ENCODE data around the gene POFUT1. TPM values are rescaled to one million over a fixed set of nuclear protein-coding genes. Genes with fewer than 3 reads are reported as not detected.

POFUT1 gene
- total and polyA plus RNA-seq, 2 donors, result 9.1 to 11.2 TPM

DNA sequence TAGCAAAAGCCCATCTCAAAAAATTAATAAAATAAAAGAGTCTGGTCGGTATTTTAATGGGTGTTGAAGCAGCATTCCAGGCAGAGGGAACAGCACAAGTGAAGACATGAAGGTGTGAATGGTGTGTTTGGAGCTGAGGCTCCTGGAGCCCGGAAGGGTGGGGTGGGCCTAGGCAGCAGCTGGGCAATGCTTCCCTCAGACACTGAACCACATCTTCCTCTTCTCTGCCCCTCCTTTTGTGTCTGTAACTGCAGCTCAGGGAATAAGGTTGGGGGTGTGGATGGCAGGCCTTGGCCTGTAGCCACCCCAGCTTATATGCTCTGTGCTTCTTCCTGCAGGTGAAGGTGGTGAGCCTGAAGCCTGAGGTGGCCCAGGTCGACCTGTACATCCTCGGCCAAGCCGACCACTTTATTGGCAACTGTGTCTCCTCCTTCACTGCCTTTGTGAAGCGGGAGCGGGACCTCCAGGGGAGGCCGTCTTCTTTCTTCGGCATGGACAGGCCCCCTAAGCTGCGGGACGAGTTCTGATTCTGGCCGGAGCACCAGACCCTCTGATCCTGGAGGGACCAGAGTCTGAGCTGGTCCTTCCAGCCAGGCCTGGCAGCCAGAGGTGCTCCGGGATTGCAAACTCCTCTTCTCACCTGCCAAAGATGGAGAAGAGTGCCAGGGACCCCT, 26.6 kb downstream of the POFUT1 start:
- Histone ChIP-seq H3K9me3 (ENCODE audit: control insufficient read depth in 2 of 2, insufficient read depth in 1 of 2, low read length in 1 of 2) (no peaks in the 10 kb centered on the region), H3K27me3 (ENCODE audit: control insufficient read depth in 2 of 2, insufficient read depth in 1 of 2, low read length in 1 of 2) (no peaks in the 10 kb centered on the region), H3K4me1 (ENCODE audit: control insufficient read depth in 2 of 2, insufficient read depth in 2 of 2, low read length in 2 of 2) (peaks cover 0 to 4% of the 10 kb centered on the region in 2 donors), H3K4me3 (ENCODE audit: low read length in 2 of 2) (no peak overlapping the region), H3K27ac (ENCODE audit: low read depth in 1 of 2, low read length in 1 of 2) (no peak overlapping the region), H3K36me3 (ENCODE audit: control insufficient read depth in 2 of 2, insufficient read depth in 2 of 2, low read length in 1 of 2) (peaks cover 50 to 51% of the 10 kb centered on the region in 2 donors)
- WGBS, result 96% methylated on average over 13 of the region's 13 CpGs
- DNase-seq (ENCODE audit: low read depth in 6 of 9, low spot score in 9 of 9), result no peak

- DNase-seq (ENCODE audit: low read depth in 6 of 9, low spot score in 9 of 9), result no peak
- Histone ChIP-seq H3K27me3 (ENCODE audit: control insufficient read depth in 2 of 2, insufficient read depth in 1 of 2, low read length in 1 of 2) (no peaks in the 10 kb centered on the region), H3K27ac (ENCODE audit: low read depth in 1 of 2, low read length in 1 of 2) (peak overlapping the region in 1 of 2 donors; percentile 3), H3K4me1 (ENCODE audit: control insufficient read depth in 2 of 2, insufficient read depth in 2 of 2, low read length in 2 of 2) (peaks cover 0 to 4% of the 10 kb centered on the region in 2 donors), H3K9me3 (ENCODE audit: control insufficient read depth in 2 of 2, insufficient read depth in 1 of 2, low read length in 1 of 2) (no peaks in the 10 kb centered on the region), H3K4me3 (ENCODE audit: low read length in 2 of 2) (no peak overlapping the region), H3K36me3 (ENCODE audit: control insufficient read depth in 2 of 2, insufficient read depth in 2 of 2, low read length in 1 of 2) (peaks cover 50 to 51% of the 10 kb centered on the region in 2 donors)
- WGBS, result 97% methylated on average over 6 of the region's 6 CpGs
Measured at GRCh38 chr20:32235331-32236047, 27.8 kb downstream of the POFUT1 start.

DNA sequence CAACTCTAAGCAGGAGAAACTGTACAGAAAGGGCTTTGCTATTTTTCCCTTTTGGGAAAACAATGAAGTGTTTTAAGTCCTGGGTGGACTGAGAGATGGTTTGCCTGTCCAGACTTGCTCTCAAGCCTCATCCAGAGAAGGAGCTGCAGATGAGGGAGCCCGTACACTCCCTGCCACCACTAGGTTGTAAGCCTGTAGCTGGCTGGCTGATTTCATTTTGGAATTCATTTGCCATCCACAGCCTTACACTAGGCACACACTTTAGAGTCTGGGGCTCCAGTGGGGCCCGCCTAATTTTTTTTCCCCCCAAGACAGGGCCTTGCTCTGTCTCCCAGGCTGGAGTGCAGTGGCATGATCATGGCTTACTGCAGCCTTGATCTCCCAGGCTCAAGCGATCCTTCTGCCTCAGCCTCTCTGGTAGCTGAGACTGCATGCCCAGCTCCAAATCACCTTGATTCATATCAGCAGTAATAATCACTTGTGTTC, 28.4 kb downstream of the POFUT1 start:
- H3K4me3 ChIP-seq (ENCODE audit: low read length in 2 of 2), result no peak overlapping the region
- H3K9me3 ChIP-seq (ENCODE audit: control insufficient read depth in 2 of 2, insufficient read depth in 1 of 2, low read length in 1 of 2), result no peaks in the 10 kb centered on the region
- no peak for DNase-seq (ENCODE audit: low read depth in 6 of 9, low spot score in 9 of 9)
- peaks cover 45 to 47% of the 10 kb centered on the region in 2 donors for H3K36me3 ChIP-seq (ENCODE audit: control insufficient read depth in 2 of 2, insufficient read depth in 2 of 2, low read length in 1 of 2)
- H3K27me3 ChIP-seq (ENCODE audit: control insufficient read depth in 2 of 2, insufficient read depth in 1 of 2, low read length in 1 of 2), result no peaks in the 10 kb centered on the region
- H3K27ac ChIP-seq (ENCODE audit: low read depth in 1 of 2, low read length in 1 of 2), result no peak overlapping the region
- H3K4me1 ChIP-seq (ENCODE audit: control insufficient read depth in 2 of 2, insufficient read depth in 2 of 2, low read length in 2 of 2), result peaks cover 0 to 4% of the 10 kb centered on the region in 2 donors
- WGBS, result 98% methylated on average over 3 of the region's 3 CpGs

DNA sequence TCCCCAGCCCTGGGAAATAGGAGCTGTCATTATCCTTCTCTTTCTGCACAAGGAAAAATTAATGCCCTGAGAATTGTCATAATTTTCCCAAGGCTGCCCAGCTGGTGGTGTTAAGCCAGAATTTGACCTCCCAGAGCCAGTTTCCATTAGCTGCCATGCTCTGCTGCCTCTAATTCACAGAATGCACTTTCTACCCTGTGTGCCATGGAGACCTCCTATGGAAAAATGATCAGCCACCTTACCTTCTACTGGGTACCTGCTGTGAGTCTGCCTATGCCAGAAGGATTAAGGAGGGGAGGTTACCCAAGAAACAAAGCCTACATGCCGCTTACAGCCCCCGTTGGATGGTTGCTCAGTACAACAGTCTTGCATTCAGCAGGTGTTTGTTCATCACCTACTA, 29.1 kb downstream of the POFUT1 start:
- WGBS, result 96% methylated on average over 2 of the region's 2 CpGs
- DNase-seq (ENCODE audit: low read depth in 6 of 9, low spot score in 9 of 9), result no peak
- no peak overlapping the region for H3K27ac ChIP-seq (ENCODE audit: low read depth in 1 of 2, low read length in 1 of 2)
- no peak overlapping the region for H3K4me3 ChIP-seq (ENCODE audit: low read length in 2 of 2)
- H3K9me3 ChIP-seq (ENCODE audit: control insufficient read depth in 2 of 2, insufficient read depth in 1 of 2, low read length in 1 of 2), result no peaks in the 10 kb centered on the region
- H3K27me3 ChIP-seq (ENCODE audit: control insufficient read depth in 2 of 2, insufficient read depth in 1 of 2, low read length in 1 of 2), result no peaks in the 10 kb centered on the region
- peaks cover 41 to 45% of the 10 kb centered on the region in 2 donors for H3K36me3 ChIP-seq (ENCODE audit: control insufficient read depth in 2 of 2, insufficient read depth in 2 of 2, low read length in 1 of 2)
- peaks cover 0 to 4% of the 10 kb centered on the region in 2 donors for H3K4me1 ChIP-seq (ENCODE audit: control insufficient read depth in 2 of 2, insufficient read depth in 2 of 2, low read length in 2 of 2)

- peaks cover 35 to 44% of the 10 kb centered on the region in 2 donors for H3K36me3 ChIP-seq (ENCODE audit: control insufficient read depth in 2 of 2, insufficient read depth in 2 of 2, low read length in 1 of 2)
- H3K9me3 ChIP-seq (ENCODE audit: control insufficient read depth in 2 of 2, insufficient read depth in 1 of 2, low read length in 1 of 2), result no peaks in the 10 kb centered on the region
- H3K27me3 ChIP-seq (ENCODE audit: control insufficient read depth in 2 of 2, insufficient read depth in 1 of 2, low read length in 1 of 2), result no peaks in the 10 kb centered on the region
- 98% methylated on average over 6 of the region's 6 CpGs for WGBS
- no peak for DNase-seq (ENCODE audit: low read depth in 6 of 9, low spot score in 9 of 9)
- H3K4me1 ChIP-seq (ENCODE audit: control insufficient read depth in 2 of 2, insufficient read depth in 2 of 2, low read length in 2 of 2), result no peaks in the 10 kb centered on the region
- H3K4me3 ChIP-seq (ENCODE audit: low read length in 2 of 2), result no peak overlapping the region
- H3K27ac ChIP-seq (ENCODE audit: low read depth in 1 of 2, low read length in 1 of 2), result no peak overlapping the region
Measured at GRCh38 chr20:32237419-32237818, 29.7 kb downstream of the POFUT1 start.

- Histone ChIP-seq H3K36me3 (ENCODE audit: control insufficient read depth in 2 of 2, insufficient read depth in 2 of 2, low read length in 1 of 2) (peaks cover 22 to 31% of the 10 kb centered on the region in 2 donors), H3K4me3 (ENCODE audit: low read length in 2 of 2) (no peak overlapping the region), H3K27me3 (ENCODE audit: control insufficient read depth in 2 of 2, insufficient read depth in 1 of 2, low read length in 1 of 2) (no peaks in the 10 kb centered on the region), H3K4me1 (ENCODE audit: control insufficient read depth in 2 of 2, insufficient read depth in 2 of 2, low read length in 2 of 2) (no peaks in the 10 kb centered on the region), H3K27ac (ENCODE audit: low read depth in 1 of 2, low read length in 1 of 2) (no peak overlapping the region), H3K9me3 (ENCODE audit: control insufficient read depth in 2 of 2, insufficient read depth in 1 of 2, low read length in 1 of 2) (no peaks in the 10 kb centered on the region)
- no peak for DNase-seq (ENCODE audit: low read depth in 6 of 9, low spot score in 9 of 9)
- WGBS, result 94% methylated on average over 9 of the region's 9 CpGs
Measured at GRCh38 chr20:32238483-32239425, 31.1 kb downstream of the POFUT1 start.

GRCh38 chr20:32240205-32240604, 32.5 kb downstream of the POFUT1 start:
- Histone ChIP-seq H3K27me3 (ENCODE audit: control insufficient read depth in 2 of 2, insufficient read depth in 1 of 2, low read length in 1 of 2) (no peaks in the 10 kb centered on the region), H3K27ac (ENCODE audit: low read depth in 1 of 2, low read length in 1 of 2) (no peak overlapping the region), H3K4me3 (ENCODE audit: low read length in 2 of 2) (no peak overlapping the region), H3K4me1 (ENCODE audit: control insufficient read depth in 2 of 2, insufficient read depth in 2 of 2, low read length in 2 of 2) (no peaks in the 10 kb centered on the region), H3K9me3 (ENCODE audit: control insufficient read depth in 2 of 2, insufficient read depth in 1 of 2, low read length in 1 of 2) (no peaks in the 10 kb centered on the region), H3K36me3 (ENCODE audit: control insufficient read depth in 2 of 2, insufficient read depth in 2 of 2, low read length in 1 of 2) (peaks cover 9 to 17% of the 10 kb centered on the region in 2 donors)
- DNase-seq (ENCODE audit: low read depth in 6 of 9, low spot score in 9 of 9), result no peak
- 8% methylated on average over 1 of the region's 1 CpG for WGBS

DNA sequence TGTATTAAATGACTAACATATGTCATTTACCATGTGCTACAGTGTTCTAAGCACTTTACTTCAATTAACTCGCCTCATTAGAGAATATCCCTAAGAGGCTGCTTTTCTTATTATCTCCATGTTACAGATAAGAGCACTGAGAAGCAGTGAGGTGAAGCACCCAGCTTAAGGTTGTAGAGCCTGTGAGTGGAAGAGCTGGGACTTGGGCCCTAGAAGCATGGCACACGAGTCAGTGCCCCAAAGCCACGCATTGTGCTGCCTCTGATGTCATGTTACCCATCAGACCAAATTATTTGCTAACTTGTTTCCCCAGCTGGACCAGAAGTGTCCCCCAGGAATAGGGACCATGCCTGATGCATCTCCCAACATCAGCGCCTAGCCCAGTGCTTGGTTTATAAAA, 34.1 kb downstream of the POFUT1 start:
- no peaks in the 10 kb centered on the region for H3K27me3 ChIP-seq (ENCODE audit: control insufficient read depth in 2 of 2, insufficient read depth in 1 of 2, low read length in 1 of 2)
- H3K4me1 ChIP-seq (ENCODE audit: control insufficient read depth in 2 of 2, insufficient read depth in 2 of 2, low read length in 2 of 2), result no peaks in the 10 kb centered on the region
- no peak overlapping the region for H3K4me3 ChIP-seq (ENCODE audit: low read length in 2 of 2)
- 96% methylated on average over 4 of the region's 4 CpGs for WGBS
- no peak for DNase-seq (ENCODE audit: low read depth in 6 of 9, low spot score in 9 of 9)
- H3K9me3 ChIP-seq (ENCODE audit: control insufficient read depth in 2 of 2, insufficient read depth in 1 of 2, low read length in 1 of 2), result no peaks in the 10 kb centered on the region
- H3K27ac ChIP-seq (ENCODE audit: low read depth in 1 of 2, low read length in 1 of 2), result no peak overlapping the region
- peaks cover 0 to 3% of the 10 kb centered on the region in 2 donors for H3K36me3 ChIP-seq (ENCODE audit: control insufficient read depth in 2 of 2, insufficient read depth in 2 of 2, low read length in 1 of 2)

Measured in thymus (tissue), 11 donors.